ENCODE results near the gene BRD9.
"Not testable (repeated sequence)": the region's sequence is repeated elsewhere in the genome, so short reads cannot be mapped to it uniquely, and the experiment has no call there.

Gene BRD9

GRCh38 chr5:837621-838121 lies 54.9 kb downstream of the BRD9 start:
- DNase-seq (ENCODE audit: low read depth); H3K4me3 ChIP-seq (ENCODE audit: low read length); H3K9me3 ChIP-seq (ENCODE audit: control insufficient read depth, low read length): not testable (repeated sequence)

GRCh38 chr5:835933-836612 lies 56.5 kb downstream of the BRD9 start:
- DNase-seq (ENCODE audit: low read depth); H3K4me1 ChIP-seq (ENCODE audit: control insufficient read depth, insufficient read depth, low read length); H3K9me3 ChIP-seq (ENCODE audit: control insufficient read depth, low read length); H3K4me3 ChIP-seq (ENCODE audit: low read length); H3K9ac ChIP-seq (ENCODE audit: low read length); H3K36me3 ChIP-seq (ENCODE audit: control insufficient read depth, insufficient read depth, low read length, severe bottlenecking); H3K27me3 ChIP-seq (replicated peaks; ENCODE audit: control insufficient read depth, insufficient read depth, low read length): not testable (repeated sequence)

More at GRCh38 chr5:837621-838121, 54.9 kb downstream of the BRD9 start:
- H3K36me3 ChIP-seq (ENCODE audit: control insufficient read depth, insufficient read depth, low read length, severe bottlenecking); H3K9ac ChIP-seq (ENCODE audit: low read length); H3K27me3 ChIP-seq (replicated peaks; ENCODE audit: control insufficient read depth, insufficient read depth, low read length); H3K4me1 ChIP-seq (ENCODE audit: control insufficient read depth, insufficient read depth, low read length): not testable (repeated sequence)

GRCh38 chr5:834013-834412 lies 58.6 kb downstream of the BRD9 start:
- H3K9me3 ChIP-seq (ENCODE audit: control insufficient read depth, low read length); DNase-seq (ENCODE audit: low read depth); H3K27me3 ChIP-seq (replicated peaks; ENCODE audit: control insufficient read depth, insufficient read depth, low read length); H3K36me3 ChIP-seq (ENCODE audit: control insufficient read depth, insufficient read depth, low read length, severe bottlenecking); H3K4me3 ChIP-seq (ENCODE audit: low read length); H3K9ac ChIP-seq (ENCODE audit: low read length); H3K4me1 ChIP-seq (ENCODE audit: control insufficient read depth, insufficient read depth, low read length): not testable (repeated sequence)

DNA sequence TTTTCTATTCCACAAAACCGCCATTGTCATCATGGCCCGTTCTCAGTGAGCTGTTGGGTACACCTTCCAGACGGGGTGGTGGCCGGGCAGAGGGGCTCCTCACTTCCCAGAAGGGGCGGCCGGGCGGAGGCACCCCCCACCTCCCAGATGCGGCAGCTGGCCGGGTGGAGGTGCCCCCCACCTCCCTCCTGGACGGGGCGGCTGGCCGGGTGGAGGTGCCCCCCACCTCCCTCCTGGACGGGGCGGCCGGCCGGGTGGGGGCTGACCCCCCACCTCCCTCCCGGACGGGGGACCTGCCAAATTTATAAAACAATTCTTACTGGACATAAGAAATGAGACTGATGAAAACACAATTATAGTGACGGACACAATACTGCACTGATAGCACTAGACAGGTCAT lies 64.4 kb downstream of the BRD9 start:
- H3K36me3 ChIP-seq (ENCODE audit: control insufficient read depth, insufficient read depth, low read length, severe bottlenecking); H3K9ac ChIP-seq (ENCODE audit: low read length); H3K9me3 ChIP-seq (ENCODE audit: control insufficient read depth, low read length); H3K4me3 ChIP-seq (ENCODE audit: low read length); DNase-seq (ENCODE audit: low read depth); H3K27me3 ChIP-seq (replicated peaks; ENCODE audit: control insufficient read depth, insufficient read depth, low read length); H3K4me1 ChIP-seq (ENCODE audit: control insufficient read depth, insufficient read depth, low read length): not testable (repeated sequence)

GRCh38 chr5:825544-825943 lies 67.1 kb downstream of the BRD9 start:
- not testable (repeated sequence) for H3K9ac ChIP-seq (ENCODE audit: low read length); H3K27me3 ChIP-seq (replicated peaks; ENCODE audit: control insufficient read depth, insufficient read depth, low read length); H3K36me3 ChIP-seq (ENCODE audit: control insufficient read depth, insufficient read depth, low read length, severe bottlenecking); DNase-seq (ENCODE audit: low read depth); H3K4me1 ChIP-seq (ENCODE audit: control insufficient read depth, insufficient read depth, low read length); H3K9me3 ChIP-seq (ENCODE audit: control insufficient read depth, low read length); H3K4me3 ChIP-seq (ENCODE audit: low read length)

GRCh38 chr5:821504-821903 lies 71.1 kb downstream of the BRD9 start:
- Histone ChIP-seq H3K27me3 (replicated peaks; ENCODE audit: control insufficient read depth, insufficient read depth, low read length) (peaks cover 7% of the 10 kb centered on the region), H3K9me3 (ENCODE audit: control insufficient read depth, low read length) (no peaks in the 10 kb centered on the region), H3K36me3 (ENCODE audit: control insufficient read depth, insufficient read depth, low read length, severe bottlenecking) (no peaks in the 10 kb centered on the region), H3K4me3 (ENCODE audit: low read length) (no peak overlapping the region), H3K4me1 (ENCODE audit: control insufficient read depth, insufficient read depth, low read length) (no peaks in the 10 kb centered on the region), H3K9ac (ENCODE audit: low read length) (no peak overlapping the region)
- no peak for DNase-seq (ENCODE audit: low read depth)

GRCh38 chr5:820245-820644 lies 72.4 kb downstream of the BRD9 start:
- H3K9me3 ChIP-seq (ENCODE audit: control insufficient read depth, low read length) = peaks cover 8% of the 10 kb centered on the region
- H3K27me3 ChIP-seq (replicated peaks; ENCODE audit: control insufficient read depth, insufficient read depth, low read length) = peaks cover 7% of the 10 kb centered on the region
- H3K4me3 ChIP-seq (ENCODE audit: low read length) = no peak overlapping the region
- no peak for DNase-seq (ENCODE audit: low read depth)
- no peaks in the 10 kb centered on the region for H3K36me3 ChIP-seq (ENCODE audit: control insufficient read depth, insufficient read depth, low read length, severe bottlenecking)
- no peak overlapping the region for H3K9ac ChIP-seq (ENCODE audit: low read length)
- no peaks in the 10 kb centered on the region for H3K4me1 ChIP-seq (ENCODE audit: control insufficient read depth, insufficient read depth, low read length)

- peaks cover 8% of the 10 kb centered on the region for H3K9me3 ChIP-seq (ENCODE audit: control insufficient read depth, low read length)
These were observed 73.5 kb downstream of the BRD9 start for GRCh38 chr5:819078-819477.

DNA sequence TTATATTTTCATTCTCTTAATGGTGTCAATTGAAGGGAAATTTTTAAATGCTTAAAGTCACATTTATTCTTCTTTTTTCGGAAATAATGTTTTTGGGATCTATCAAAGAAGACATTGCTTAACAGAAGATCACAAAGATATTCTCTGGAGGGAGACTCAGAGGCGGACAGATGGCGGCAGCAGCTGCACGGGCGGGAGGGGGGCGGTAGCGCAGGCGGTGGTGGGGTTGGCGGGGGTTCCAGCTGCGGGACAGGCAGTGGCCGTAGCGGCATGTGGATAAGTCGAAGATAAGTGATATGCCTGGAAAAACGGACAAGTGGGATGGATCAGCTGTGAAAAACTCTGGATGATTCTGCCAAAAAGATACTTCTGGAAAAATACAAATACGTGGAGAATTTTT lies 76.4 kb downstream of the BRD9 start:
- Histone ChIP-seq H3K9me3 (ENCODE audit: control insufficient read depth, low read length) (peaks cover 8% of the 10 kb centered on the region), H3K27me3 (replicated peaks; ENCODE audit: control insufficient read depth, insufficient read depth, low read length) (peaks cover 7% of the 10 kb centered on the region), H3K9ac (ENCODE audit: low read length) (no peak overlapping the region), H3K4me1 (ENCODE audit: control insufficient read depth, insufficient read depth, low read length) (no peaks in the 10 kb centered on the region), H3K36me3 (ENCODE audit: control insufficient read depth, insufficient read depth, low read length, severe bottlenecking) (no peaks in the 10 kb centered on the region), H3K4me3 (ENCODE audit: low read length) (no peak overlapping the region)
- no peak for DNase-seq (ENCODE audit: low read depth)

More at GRCh38 chr5:819078-819477, 73.5 kb downstream of the BRD9 start:
- H3K27me3 ChIP-seq (replicated peaks; ENCODE audit: control insufficient read depth, insufficient read depth, low read length) = peaks cover 7% of the 10 kb centered on the region
- H3K4me1 ChIP-seq (ENCODE audit: control insufficient read depth, insufficient read depth, low read length) = no peaks in the 10 kb centered on the region
- H3K4me3 ChIP-seq (ENCODE audit: low read length) = no peak overlapping the region
- H3K9ac ChIP-seq (ENCODE audit: low read length) = no peak overlapping the region
- no peaks in the 10 kb centered on the region for H3K36me3 ChIP-seq (ENCODE audit: control insufficient read depth, insufficient read depth, low read length, severe bottlenecking)
- DNase-seq (ENCODE audit: low read depth) = no peak

GRCh38 chr5:815449-815848 lies 77.2 kb downstream of the BRD9 start:
- no peak overlapping the region for H3K4me3 ChIP-seq (ENCODE audit: low read length)
- H3K9ac ChIP-seq (ENCODE audit: low read length) = no peak overlapping the region
- DNase-seq (ENCODE audit: low read depth) = no peak
- H3K4me1 ChIP-seq (ENCODE audit: control insufficient read depth, insufficient read depth, low read length) = no peaks in the 10 kb centered on the region
- peaks cover 8% of the 10 kb centered on the region for H3K9me3 ChIP-seq (ENCODE audit: control insufficient read depth, low read length)
- H3K27me3 ChIP-seq (replicated peaks; ENCODE audit: control insufficient read depth, insufficient read depth, low read length) = peaks cover 7% of the 10 kb centered on the region
- H3K36me3 ChIP-seq (ENCODE audit: control insufficient read depth, insufficient read depth, low read length, severe bottlenecking) = no peaks in the 10 kb centered on the region

Measured in adipocyte (in vitro differentiated cells).